DMS 273 (cell line): ENCODE results near the gene USP43.
"Not testable (repeated sequence)": the region's sequence is repeated elsewhere in the genome, so short reads cannot be mapped to it uniquely, and the experiment has no call there.

Experiments used
- DNase-seq: peaks from one replicate; lab custom pipeline; 2025; ENCODE audit not compliant: unreplicated experiment; lab: John Stamatoyannopoulos, UW

USP43 gene

GRCh38 chr17:9663511-9663910, 18.2 kb downstream of the USP43 start:
- DNase-seq = not testable (repeated sequence)

GRCh38 chr17:9666461-9667050, 21.2 kb downstream of the USP43 start:
- DNase-seq = no peak

- DNase-seq = no peak
Observed at GRCh38 chr17:9668517-9668916, 23.2 kb downstream of the USP43 start.

GRCh38 chr17:9669551-9670008, 24.3 kb downstream of the USP43 start:
- DNase-seq = no peak

- no peak for DNase-seq
Observed at GRCh38 chr17:9670596-9670995, 25.3 kb downstream of the USP43 start.

GRCh38 chr17:9671559-9671958, 26.2 kb downstream of the USP43 start:
- DNase-seq = no peak

GRCh38 chr17:9672266-9672665, 26.9 kb downstream of the USP43 start:
- DNase-seq = no peak

- DNase-seq = no peak
Observed at GRCh38 chr17:9672691-9673090, 27.4 kb downstream of the USP43 start.

- no peak for DNase-seq
Observed at GRCh38 chr17:9676084-9676483, 30.8 kb downstream of the USP43 start.

GRCh38 chr17:9676820-9677310, 31.5 kb downstream of the USP43 start:
- peak; percentile 16 for DNase-seq

- no peak for DNase-seq
Observed at GRCh38 chr17:9677411-9677810, 32.1 kb downstream of the USP43 start.

GRCh38 chr17:9677896-9678295, 32.6 kb downstream of the USP43 start:
- no peak for DNase-seq

GRCh38 chr17:9684955-9685621, 39.8 kb downstream of the USP43 start:
- DNase-seq = no peak

GRCh38 chr17:9693755-9694154, 48.4 kb downstream of the USP43 start:
- no peak for DNase-seq

- DNase-seq = no peak
Observed at GRCh38 chr17:9696279-9697044, 51.1 kb downstream of the USP43 start.

GRCh38 chr17:9700136-9700535, 54.8 kb downstream of the USP43 start:
- no peak for DNase-seq

GRCh38 chr17:9700754-9701476, 55.6 kb downstream of the USP43 start:
- no peak for DNase-seq

- no peak for DNase-seq
Observed at GRCh38 chr17:9702482-9702881, 57.2 kb downstream of the USP43 start.

- no peak for DNase-seq
Observed at GRCh38 chr17:9702914-9703780, 57.8 kb downstream of the USP43 start.

- no peak for DNase-seq
Observed at GRCh38 chr17:9703781-9704082, 58.4 kb downstream of the USP43 start.

- no peak for DNase-seq
Observed at GRCh38 chr17:9705745-9706144, 60.4 kb downstream of the USP43 start.
